GM23338 (cell line): ENCODE data around the gene ERN1. TPM values are rescaled to one million over a fixed set of nuclear protein-coding genes. Genes with fewer than 3 reads are reported as not detected.

Experiments
- EZH2phosphoT487 ChIP-seq: fragments of 200-600 bp; sonication (generic); IDR thresholded peaks from one replicate; pipeline ENCODE4 v1.8.1; 2018; ENCODE audit warnings: antibody characterized with exemption; ENCODE audit not compliant: unreplicated experiment
- JUNB ChIP-seq: IDR thresholded peaks from one replicate; pipeline ENCODE4 v1.6.1; 2016; ENCODE audit warnings: antibody characterized with exemption; ENCODE audit not compliant: unreplicated experiment
- NANOG ChIP-seq: IDR thresholded peaks from 2 replicates; pipeline ENCODE4 v1.6.1; 2016; ENCODE audit warnings: antibody characterized with exemption, borderline replicate concordance
- polyA plus RNA-seq: library from polyadenylated mRNA; unstranded; fragments of >200 nt; fragmentation: Nextera tagmentation; extraction: Ambion mirVana; gene quantifications from 2 replicates; pipeline ENCODE4 v1.2.1, GENCODE V29; 2016
- total RNA-seq: library from RNA; depleted of rRNA; stranded (reverse); fragments of >200 nt; shearing (Covaris generic); gene quantifications from 2 replicates; pipeline ENCODE4 v1.2.3, GENCODE V29; 2014
- TF ChIP-seq, protein P1 (sequence below): fragments of 250-450 bp; sonication (Bioruptor Pico); IDR thresholded peaks from 2 replicates; pipeline ENCODE4 v1.5.0; 2020; ENCODE audit warnings: mild to moderate bottlenecking, moderate library complexity
- TF ChIP-seq, protein P2 (sequence below): IDR thresholded peaks from 2 replicates; pipeline ENCODE4 v1.6.1; 2016; ENCODE audit warnings: antibody characterized with exemption
- TF ChIP-seq, protein P3 (sequence below), 2 experiments: fragments of 200-600 bp in 1 of 2; sonication (generic) in 1 of 2; conservative IDR thresholded peaks; 2 replicates each; pipeline versions ENCODE4 v1.5.1 to v1.6.1; 2016 to 2017; ENCODE audit warnings: antibody characterized with exemption in 2 of 2, low read depth in 2 of 2, mild to moderate bottlenecking in 2 of 2, moderate library complexity in 1 of 2

ERN1 gene
- total and polyA plus RNA-seq, 2 experiments from 2014 or later = 5.9 to 7.5 TPM

DNA sequence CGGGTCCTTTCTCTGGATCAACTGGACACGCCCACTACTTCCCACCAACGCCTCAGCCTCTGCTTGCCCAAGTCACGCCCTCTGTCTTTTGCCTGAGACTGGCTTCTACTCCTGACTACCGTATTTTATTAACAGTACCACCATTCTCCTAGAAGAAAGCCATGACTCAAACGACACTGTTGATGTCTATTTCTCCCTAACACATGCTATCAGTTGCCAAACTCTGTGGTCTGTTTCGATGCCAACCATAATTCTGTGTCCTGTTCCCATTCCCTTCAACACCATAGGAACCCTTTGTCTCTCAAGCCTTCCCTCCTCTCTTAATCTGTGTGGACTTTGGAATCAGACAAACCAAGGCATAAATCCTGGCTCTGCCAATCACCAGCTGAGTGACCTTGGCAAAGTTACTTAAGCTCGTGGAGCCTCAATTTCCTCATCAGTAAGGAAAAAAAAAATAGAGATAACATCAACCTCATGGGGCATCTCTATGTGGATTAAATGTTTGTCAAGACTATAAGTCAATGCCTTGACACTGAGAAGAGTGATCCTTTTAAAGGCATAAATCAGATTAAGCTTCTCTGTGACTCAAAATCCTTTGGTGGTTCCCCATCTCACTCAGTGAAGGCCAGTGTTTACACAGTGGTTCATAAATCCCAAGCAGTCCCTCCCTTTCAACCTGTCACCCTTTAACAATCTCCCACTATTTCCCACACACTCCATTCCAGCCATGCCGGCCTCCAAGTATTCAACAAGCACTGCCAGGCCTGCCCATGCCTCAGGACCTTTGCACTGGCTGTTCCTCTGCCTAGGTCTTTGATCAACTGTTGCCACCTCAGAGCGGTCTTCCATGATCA lies 45.6 kb downstream of the ERN1 start (continued):
- TF ChIP-seq, protein P1, sequence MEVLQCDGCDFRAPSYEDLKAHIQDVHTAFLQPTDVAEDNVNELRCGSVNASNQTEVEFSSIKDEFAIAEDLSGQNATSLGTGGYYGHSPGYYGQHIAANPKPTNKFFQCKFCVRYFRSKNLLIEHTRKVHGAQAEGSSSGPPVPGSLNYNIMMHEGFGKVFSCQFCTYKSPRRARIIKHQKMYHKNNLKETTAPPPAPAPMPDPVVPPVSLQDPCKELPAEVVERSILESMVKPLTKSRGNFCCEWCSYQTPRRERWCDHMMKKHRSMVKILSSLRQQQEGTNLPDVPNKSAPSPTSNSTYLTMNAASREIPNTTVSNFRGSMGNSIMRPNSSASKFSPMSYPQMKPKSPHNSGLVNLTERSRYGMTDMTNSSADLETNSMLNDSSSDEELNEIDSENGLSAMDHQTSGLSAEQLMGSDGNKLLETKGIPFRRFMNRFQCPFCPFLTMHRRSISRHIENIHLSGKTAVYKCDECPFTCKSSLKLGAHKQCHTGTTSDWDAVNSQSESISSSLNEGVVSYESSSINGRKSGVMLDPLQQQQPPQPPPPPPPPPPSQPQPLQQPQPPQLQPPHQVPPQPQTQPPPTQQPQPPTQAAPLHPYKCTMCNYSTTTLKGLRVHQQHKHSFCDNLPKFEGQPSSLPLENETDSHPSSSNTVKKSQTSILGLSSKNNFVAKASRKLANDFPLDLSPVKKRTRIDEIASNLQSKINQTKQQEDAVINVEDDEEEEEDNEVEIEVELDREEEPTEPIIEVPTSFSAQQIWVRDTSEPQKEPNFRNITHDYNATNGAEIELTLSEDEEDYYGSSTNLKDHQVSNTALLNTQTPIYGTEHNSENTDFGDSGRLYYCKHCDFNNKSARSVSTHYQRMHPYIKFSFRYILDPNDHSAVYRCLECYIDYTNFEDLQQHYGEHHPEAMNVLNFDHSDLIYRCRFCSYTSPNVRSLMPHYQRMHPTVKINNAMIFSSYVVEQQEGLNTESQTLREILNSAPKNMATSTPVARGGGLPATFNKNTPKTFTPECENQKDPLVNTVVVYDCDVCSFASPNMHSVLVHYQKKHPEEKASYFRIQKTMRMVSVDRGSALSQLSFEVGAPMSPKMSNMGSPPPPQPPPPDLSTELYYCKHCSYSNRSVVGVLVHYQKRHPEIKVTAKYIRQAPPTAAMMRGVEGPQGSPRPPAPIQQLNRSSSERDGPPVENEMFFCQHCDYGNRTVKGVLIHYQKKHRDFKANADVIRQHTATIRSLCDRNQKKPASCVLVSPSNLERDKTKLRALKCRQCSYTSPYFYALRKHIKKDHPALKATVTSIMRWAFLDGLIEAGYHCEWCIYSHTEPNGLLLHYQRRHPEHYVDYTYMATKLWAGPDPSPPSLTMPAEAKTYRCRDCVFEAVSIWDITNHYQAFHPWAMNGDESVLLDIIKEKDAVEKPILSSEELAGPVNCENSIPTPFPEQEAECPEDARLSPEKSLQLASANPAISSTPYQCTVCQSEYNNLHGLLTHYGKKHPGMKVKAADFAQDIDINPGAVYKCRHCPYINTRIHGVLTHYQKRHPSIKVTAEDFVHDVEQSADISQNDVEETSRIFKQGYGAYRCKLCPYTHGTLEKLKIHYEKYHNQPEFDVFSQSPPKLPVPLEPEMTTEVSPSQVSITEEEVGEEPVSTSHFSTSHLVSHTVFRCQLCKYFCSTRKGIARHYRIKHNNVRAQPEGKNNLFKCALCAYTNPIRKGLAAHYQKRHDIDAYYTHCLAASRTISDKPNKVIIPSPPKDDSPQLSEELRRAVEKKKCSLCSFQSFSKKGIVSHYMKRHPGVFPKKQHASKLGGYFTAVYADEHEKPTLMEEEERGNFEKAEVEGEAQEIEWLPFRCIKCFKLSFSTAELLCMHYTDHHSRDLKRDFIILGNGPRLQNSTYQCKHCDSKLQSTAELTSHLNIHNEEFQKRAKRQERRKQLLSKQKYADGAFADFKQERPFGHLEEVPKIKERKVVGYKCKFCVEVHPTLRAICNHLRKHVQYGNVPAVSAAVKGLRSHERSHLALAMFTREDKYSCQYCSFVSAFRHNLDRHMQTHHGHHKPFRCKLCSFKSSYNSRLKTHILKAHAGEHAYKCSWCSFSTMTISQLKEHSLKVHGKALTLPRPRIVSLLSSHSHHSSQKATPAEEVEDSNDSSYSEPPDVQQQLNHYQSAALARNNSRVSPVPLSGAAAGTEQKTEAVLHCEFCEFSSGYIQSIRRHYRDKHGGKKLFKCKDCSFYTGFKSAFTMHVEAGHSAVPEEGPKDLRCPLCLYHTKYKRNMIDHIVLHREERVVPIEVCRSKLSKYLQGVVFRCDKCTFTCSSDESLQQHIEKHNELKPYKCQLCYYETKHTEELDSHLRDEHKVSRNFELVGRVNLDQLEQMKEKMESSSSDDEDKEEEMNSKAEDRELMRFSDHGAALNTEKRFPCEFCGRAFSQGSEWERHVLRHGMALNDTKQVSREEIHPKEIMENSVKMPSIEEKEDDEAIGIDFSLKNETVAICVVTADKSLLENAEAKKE = no peak
- TF ChIP-seq, protein P2, sequence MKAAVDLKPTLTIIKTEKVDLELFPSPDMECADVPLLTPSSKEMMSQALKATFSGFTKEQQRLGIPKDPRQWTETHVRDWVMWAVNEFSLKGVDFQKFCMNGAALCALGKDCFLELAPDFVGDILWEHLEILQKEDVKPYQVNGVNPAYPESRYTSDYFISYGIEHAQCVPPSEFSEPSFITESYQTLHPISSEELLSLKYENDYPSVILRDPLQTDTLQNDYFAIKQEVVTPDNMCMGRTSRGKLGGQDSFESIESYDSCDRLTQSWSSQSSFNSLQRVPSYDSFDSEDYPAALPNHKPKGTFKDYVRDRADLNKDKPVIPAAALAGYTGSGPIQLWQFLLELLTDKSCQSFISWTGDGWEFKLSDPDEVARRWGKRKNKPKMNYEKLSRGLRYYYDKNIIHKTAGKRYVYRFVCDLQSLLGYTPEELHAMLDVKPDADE = no peak
- TF ChIP-seq, protein P3, sequence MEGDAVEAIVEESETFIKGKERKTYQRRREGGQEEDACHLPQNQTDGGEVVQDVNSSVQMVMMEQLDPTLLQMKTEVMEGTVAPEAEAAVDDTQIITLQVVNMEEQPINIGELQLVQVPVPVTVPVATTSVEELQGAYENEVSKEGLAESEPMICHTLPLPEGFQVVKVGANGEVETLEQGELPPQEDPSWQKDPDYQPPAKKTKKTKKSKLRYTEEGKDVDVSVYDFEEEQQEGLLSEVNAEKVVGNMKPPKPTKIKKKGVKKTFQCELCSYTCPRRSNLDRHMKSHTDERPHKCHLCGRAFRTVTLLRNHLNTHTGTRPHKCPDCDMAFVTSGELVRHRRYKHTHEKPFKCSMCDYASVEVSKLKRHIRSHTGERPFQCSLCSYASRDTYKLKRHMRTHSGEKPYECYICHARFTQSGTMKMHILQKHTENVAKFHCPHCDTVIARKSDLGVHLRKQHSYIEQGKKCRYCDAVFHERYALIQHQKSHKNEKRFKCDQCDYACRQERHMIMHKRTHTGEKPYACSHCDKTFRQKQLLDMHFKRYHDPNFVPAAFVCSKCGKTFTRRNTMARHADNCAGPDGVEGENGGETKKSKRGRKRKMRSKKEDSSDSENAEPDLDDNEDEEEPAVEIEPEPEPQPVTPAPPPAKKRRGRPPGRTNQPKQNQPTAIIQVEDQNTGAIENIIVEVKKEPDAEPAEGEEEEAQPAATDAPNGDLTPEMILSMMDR (conservative IDR thresholded peaks at IDR 0.05; ENCODE audit: low read depth in 2 of 2) = no peak
- TF ChIP-seq JUNB = no peak
- no peak for TF ChIP-seq NANOG
- no peak for TF ChIP-seq EZH2phosphoT487
